DOHH2 (cell line): Measurements from ENCODE around the gene AQP6.
A peak's percentile ranks its signal among the peaks of the same experiment; 100 is the strongest.

Source experiments
- H3F3A ChIP-seq: fragments of 200-600 bp; sonication (generic), shearing (Covaris generic); 2 replicates; pipeline ENCODE4 v1.6.0; 2016; ENCODE audit warnings: antibody characterized with exemption, mild to moderate bottlenecking; ENCODE audit not compliant: control insufficient read depth, insufficient read depth
- H3K27ac ChIP-seq: fragments of 200-600 bp; sonication (generic); 2 replicates; pipeline ENCODE4 v1.5.1; 2014; ENCODE audit warnings: low read depth, mild to moderate bottlenecking, low read length, moderate library complexity
- H3K27me3 ChIP-seq: fragments of 200-600 bp; sonication (generic); 2 replicates; pipeline ENCODE4 v1.6.1; 2014; ENCODE audit warnings: mild to moderate bottlenecking, low read length, mixed read lengths; ENCODE audit not compliant: control insufficient read depth
- H3K36me3 ChIP-seq: fragments of 200-600 bp; sonication (generic); 2 replicates; pipeline ENCODE4 v1.6.1; 2014; ENCODE audit warnings: mild to moderate bottlenecking, low read length, moderate library complexity, mixed read lengths; ENCODE audit not compliant: control insufficient read depth
- H3K4me1 ChIP-seq: fragments of 200-600 bp; sonication (generic); 2 replicates; pipeline ENCODE4 v1.6.1; 2014; ENCODE audit warnings: mild to moderate bottlenecking, low read length, mixed read lengths; ENCODE audit not compliant: control insufficient read depth
- H3K4me2 ChIP-seq: fragments of 200-600 bp; sonication (generic); 2 replicates; pipeline ENCODE4 v1.6.0; 2014; ENCODE audit warnings: mild to moderate bottlenecking, low read length, moderate library complexity
- H3K4me3 ChIP-seq: fragments of 200-600 bp; sonication (generic); 2 replicates; pipeline ENCODE4 v1.5.1; 2014; ENCODE audit warnings: mild to moderate bottlenecking, low read length, mixed read lengths
- H3K79me2 ChIP-seq: fragments of 200-600 bp; sonication (generic); 2 replicates; pipeline ENCODE4 v1.6.1; 2014; ENCODE audit warnings: mild to moderate bottlenecking, low read length, mixed read lengths; ENCODE audit not compliant: control insufficient read depth
- H3K9me2 ChIP-seq: fragments of 200-600 bp; sonication (generic); replicated peaks from 2 replicates; pipeline ENCODE4 v1.6.1; 2014; ENCODE audit warnings: mild to moderate bottlenecking, low read length, mixed read lengths; ENCODE audit not compliant: control insufficient read depth
- H3K9me3 ChIP-seq: fragments of 200-600 bp; sonication (generic); 2 replicates; pipeline ENCODE4 v1.6.1; 2014; ENCODE audit warnings: antibody characterized with exemption, low read length, mixed read lengths; ENCODE audit not compliant: control insufficient read depth, insufficient read depth
- H4K20me1 ChIP-seq: fragments of 200-600 bp; sonication (generic); 2 replicates; pipeline ENCODE4 v1.6.0; 2014; ENCODE audit warnings: low read depth, mild to moderate bottlenecking, antibody characterized with exemption, low read length, moderate library complexity; ENCODE audit not compliant: control insufficient read depth, insufficient read depth
- EZH2phosphoT487 ChIP-seq: fragments of 200-600 bp; sonication (generic); IDR thresholded peaks from 2 replicates; pipeline ENCODE4 v1.6.1; 2017; ENCODE audit warnings: borderline replicate concordance, mild to moderate bottlenecking, antibody characterized with exemption, low read length, moderate library complexity, mixed read lengths
- TF ChIP-seq, protein P1 (sequence below): fragments of 200-600 bp; sonication (generic); IDR thresholded peaks from one replicate; pipeline ENCODE4 v1.5.1; 2014; ENCODE audit warnings: antibody characterized with exemption, mild to moderate bottlenecking, low read depth, low read length; ENCODE audit not compliant: poor library complexity, severe bottlenecking

The AQP6 gene

DNA sequence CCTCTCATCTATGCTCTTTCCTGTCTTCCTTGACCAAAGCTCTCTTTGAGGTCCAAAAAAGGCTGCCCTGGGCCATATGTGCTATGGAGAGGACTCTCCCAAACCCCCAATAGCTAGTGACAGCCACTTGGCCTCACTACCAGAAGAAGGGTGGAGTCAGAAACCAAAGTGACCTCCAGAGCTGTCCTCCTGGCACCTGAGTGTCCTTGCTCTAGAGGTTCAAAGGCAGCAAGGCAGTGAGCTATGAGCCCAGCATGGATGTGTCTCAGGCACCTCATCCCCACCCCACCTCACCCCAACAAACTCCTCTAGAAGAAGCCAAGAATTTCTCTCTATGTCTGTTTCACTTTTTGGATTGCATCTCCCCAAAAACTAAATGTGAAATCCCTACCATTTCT, 15.2 kb upstream of the AQP6 start:
- Histone ChIP-seq H3K9me3 (no peaks in the 10 kb centered on the region), H3K79me2 (no peaks in the 10 kb centered on the region), H3K27me3 (peaks cover 18% of the 10 kb centered on the region), H3K36me3 (no peaks in the 10 kb centered on the region), H3K4me1 (peaks cover 8% of the 10 kb centered on the region), H3K9me2 (no peaks in the 10 kb centered on the region), H3K27ac (no peak overlapping the region), H3F3A (no peaks in the 10 kb centered on the region), H3K4me2 (no peak overlapping the region), H4K20me1 (no peaks in the 10 kb centered on the region), H3K4me3 (no peak overlapping the region)
- TF ChIP-seq, protein P1, sequence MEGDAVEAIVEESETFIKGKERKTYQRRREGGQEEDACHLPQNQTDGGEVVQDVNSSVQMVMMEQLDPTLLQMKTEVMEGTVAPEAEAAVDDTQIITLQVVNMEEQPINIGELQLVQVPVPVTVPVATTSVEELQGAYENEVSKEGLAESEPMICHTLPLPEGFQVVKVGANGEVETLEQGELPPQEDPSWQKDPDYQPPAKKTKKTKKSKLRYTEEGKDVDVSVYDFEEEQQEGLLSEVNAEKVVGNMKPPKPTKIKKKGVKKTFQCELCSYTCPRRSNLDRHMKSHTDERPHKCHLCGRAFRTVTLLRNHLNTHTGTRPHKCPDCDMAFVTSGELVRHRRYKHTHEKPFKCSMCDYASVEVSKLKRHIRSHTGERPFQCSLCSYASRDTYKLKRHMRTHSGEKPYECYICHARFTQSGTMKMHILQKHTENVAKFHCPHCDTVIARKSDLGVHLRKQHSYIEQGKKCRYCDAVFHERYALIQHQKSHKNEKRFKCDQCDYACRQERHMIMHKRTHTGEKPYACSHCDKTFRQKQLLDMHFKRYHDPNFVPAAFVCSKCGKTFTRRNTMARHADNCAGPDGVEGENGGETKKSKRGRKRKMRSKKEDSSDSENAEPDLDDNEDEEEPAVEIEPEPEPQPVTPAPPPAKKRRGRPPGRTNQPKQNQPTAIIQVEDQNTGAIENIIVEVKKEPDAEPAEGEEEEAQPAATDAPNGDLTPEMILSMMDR, result no peak
- no peak for TF ChIP-seq EZH2phosphoT487

DNA sequence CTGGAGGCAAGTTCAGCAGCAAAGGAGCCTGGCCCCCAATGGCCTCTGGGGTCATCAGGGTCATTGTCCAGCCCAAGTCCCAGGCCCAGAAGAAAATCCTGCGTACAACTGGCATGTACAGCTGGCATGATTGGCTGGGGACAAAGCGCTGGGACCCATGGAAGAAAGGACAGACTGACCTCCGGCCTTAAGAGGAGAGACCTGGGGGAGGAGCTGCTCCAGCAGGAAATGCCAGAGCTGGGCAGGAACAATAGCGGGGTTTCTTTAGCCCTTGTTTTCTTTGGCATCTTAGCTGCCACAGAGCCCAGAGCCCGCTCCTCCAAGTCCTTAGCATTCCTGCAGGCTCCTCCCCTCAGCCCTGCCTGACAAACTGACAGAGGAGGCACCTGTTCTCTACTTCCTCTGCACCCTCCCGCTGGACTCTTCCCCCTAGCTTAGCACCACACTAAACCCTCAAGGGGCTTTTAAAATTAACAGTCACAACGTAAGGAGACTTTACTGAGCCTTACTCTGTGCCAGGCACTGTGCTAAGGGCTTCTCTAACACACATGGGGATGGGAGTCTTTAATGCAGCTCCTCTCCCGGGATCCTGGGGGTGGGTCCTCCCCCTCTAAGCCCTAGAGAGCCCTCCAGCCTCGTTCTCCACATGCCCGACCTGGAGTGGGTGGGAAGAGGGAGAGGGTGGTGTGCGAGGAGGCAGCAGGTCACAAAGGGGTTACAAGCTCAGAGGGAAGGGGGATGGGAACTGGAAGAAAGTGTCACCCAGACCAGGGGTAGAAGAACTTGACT, 12.9 kb upstream of the AQP6 start:
- Histone ChIP-seq H3K27ac (no peak overlapping the region), H4K20me1 (no peaks in the 10 kb centered on the region), H3K4me1 (peaks cover 8% of the 10 kb centered on the region), H3K36me3 (no peaks in the 10 kb centered on the region), H3K79me2 (no peaks in the 10 kb centered on the region), H3F3A (no peaks in the 10 kb centered on the region), H3K4me3 (no peak overlapping the region), H3K9me3 (no peaks in the 10 kb centered on the region), H3K27me3 (peaks cover 19% of the 10 kb centered on the region), H3K9me2 (no peaks in the 10 kb centered on the region), H3K4me2 (peak overlapping the region; percentile 29)
- TF ChIP-seq, protein P1, result no peak
- TF ChIP-seq EZH2phosphoT487, result no peak

DNA sequence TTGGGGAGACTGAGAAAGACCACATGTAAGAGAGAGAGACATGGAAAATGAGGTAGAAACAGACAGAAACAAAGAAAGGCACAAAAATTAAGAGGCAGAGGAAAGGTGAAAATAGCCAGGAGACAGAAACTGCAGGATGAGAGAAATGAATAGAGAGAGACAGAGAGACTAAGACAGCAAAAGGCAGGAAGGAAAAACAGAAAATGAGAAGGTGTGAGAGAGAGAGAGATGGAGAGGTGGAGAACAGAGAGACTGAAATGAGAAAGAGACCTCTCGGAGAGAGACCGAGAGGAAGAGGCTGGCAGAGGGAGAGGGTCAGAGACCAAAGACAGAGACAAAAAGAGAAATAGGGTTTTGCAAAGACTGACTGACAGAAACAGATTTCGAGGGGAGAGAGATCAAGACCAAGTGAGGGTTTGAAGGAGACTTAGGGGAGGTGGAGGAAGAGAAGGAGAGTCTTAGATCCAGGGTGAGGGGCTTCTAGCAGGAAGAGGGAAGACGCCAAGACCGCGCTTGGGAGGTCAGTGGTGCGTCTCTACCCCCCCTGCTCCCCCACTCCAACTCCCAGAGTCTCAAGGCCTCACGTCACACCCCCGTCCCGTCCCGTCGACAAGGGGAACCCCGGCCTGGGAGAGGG, 12.2 kb upstream of the AQP6 start:
- Histone ChIP-seq H3F3A (no peaks in the 10 kb centered on the region), H3K27me3 (peaks cover 21% of the 10 kb centered on the region), H3K9me3 (no peaks in the 10 kb centered on the region), H3K9me2 (no peaks in the 10 kb centered on the region), H3K4me2 (no peak overlapping the region; the same call in 1 of the 2 replicates), H3K27ac (no peak overlapping the region), H4K20me1 (no peaks in the 10 kb centered on the region), H3K4me3 (no peak overlapping the region), H3K4me1 (peaks cover 8% of the 10 kb centered on the region), H3K36me3 (no peaks in the 10 kb centered on the region), H3K79me2 (no peaks in the 10 kb centered on the region)
- no peak for TF ChIP-seq EZH2phosphoT487
- TF ChIP-seq, protein P1, result no peak
